Measurements from ENCODE around the gene TECR.

DNA sequence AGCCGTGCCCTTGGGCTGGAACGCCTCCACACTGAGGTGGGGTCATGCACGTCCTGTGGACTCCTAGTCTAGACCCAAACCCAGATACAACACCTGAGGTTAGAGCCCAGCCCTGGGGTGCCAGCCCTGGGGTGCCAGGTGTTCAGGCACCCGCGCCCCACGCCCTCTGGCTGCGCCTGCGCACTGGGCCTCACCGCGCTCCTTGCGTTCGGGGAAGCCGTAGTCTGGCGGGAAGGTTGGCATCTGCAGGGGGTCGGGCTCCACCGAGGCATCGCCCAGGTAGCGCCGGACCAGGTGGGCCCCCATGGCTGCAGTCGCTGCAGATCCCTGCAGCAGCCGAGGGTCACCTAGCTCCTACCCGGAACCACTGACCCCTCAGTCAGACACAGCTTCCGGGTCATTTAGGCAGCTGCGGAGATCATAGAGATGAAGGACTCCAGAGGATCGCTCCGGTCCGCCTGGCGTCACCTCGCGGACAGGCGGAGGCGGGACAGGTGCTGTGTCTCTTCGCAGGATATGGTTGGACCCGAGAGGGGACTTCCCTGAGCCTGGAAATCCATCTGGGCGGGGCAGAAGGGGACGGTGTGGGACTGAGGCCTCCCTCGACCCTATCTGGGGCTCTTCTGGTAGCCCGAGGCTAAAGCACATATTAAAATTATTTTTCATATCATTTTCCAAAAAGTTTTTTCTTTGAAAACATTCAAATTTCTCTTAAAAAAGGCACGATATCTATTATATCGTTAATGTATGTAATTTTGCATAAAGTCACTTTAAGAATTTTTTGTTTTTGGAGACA, 42.5 kb downstream of the TECR start, which contains the start of gene NDUFB7:
- TF ChIP-seq CTCF (IDR thresholded peaks at IDR 0.05 in 8 of 11, conservative IDR thresholded peaks at IDR 0.05 in 3 of 11), result peak; percentile 41 to 87 (median 76)
- TF ChIP-seq POLR2A (IDR thresholded peaks at IDR 0.05), result no peak
